ENCODE results near the gene MMGT1.

Gene MMGT1

DNA sequence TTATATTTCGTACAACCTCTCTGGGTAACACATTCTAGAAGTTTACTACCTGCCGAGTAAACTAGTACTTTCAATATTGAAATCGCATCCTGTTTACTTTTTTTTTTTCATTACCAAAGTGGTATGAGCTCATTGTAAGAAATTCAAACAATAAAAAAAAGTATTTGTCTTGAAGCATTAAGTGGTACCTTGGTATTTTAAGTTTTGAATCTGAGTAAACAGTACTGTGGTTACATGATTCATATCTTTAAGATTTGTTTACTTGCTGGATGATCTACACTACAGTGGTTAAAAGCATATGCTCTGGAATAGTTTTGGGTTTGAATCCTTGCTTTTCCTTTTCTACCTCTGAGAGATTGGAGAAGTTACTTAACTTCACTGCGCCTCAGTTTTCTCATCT is 3.8 kb upstream of the MMGT1 start:
- no peak for TF ChIP-seq ZFX (IDR thresholded peaks at IDR 0.05; ENCODE audit: borderline replicate concordance)
- TF ChIP-seq CTCF (IDR thresholded peaks at IDR 0.05): no peak
- peak overlapping the region; percentile 46 for H3K27ac ChIP-seq

- TF ChIP-seq ZFX (IDR thresholded peaks at IDR 0.05; ENCODE audit: borderline replicate concordance): no peak
These were observed 1.6 kb upstream of the MMGT1 start for GRCh38 chrX:135975421-135975820.

DNA sequence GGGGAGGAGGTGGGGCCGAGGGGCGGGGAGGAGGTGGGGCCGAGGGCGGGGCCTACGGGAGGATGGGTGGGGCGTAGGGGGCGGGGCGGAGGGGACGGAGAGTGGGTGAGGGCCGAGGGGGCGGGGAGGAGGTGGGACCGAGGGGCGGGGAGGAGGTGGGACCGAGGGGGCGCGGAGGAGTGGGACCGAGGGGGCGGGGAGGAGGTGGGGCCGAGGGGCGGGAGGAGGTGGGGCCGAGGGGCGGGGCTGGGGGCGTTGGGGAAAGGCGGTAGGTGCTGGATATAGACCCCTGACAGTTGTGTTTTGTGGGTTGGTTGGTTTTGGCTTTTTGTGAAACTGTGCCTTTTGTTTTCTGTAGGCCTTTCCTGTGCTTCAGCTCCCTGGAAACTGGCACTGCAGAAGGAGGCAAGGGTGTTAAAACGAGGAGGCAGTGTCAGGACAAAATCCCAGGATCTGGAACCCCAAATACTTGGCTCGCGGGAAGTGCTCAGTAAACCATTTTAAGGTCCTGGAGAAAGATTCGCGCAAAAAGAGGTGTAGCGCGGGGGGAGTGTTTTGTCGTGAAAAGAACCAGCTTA is 580 bp upstream of the MMGT1 start:
- TF ChIP-seq CTCF (IDR thresholded peaks at IDR 0.05) (no peak), ZFX (IDR thresholded peaks at IDR 0.05; ENCODE audit: borderline replicate concordance) (no peak)
- no peak overlapping the region for H3K27ac ChIP-seq

More at GRCh38 chrX:135975421-135975820, 1.6 kb upstream of the MMGT1 start:
- H3K27ac ChIP-seq: no peak overlapping the region

GRCh38 chrX:135973025-135973547 is 702 bp downstream of the MMGT1 start:
- peak overlapping the region; percentile 83 for H3K27ac ChIP-seq
- TF ChIP-seq ZFX (IDR thresholded peaks at IDR 0.05; ENCODE audit: borderline replicate concordance): no peak
- TF ChIP-seq CTCF (IDR thresholded peaks at IDR 0.05): peak; percentile 17

- no peak for TF ChIP-seq CTCF (IDR thresholded peaks at IDR 0.05)
- H3K27ac ChIP-seq: no peak overlapping the region
These were observed 22.5 kb downstream of the MMGT1 start for GRCh38 chrX:135951291-135951690.

GRCh38 chrX:135944486-135944885 is 29.3 kb downstream of the MMGT1 start:
- TF ChIP-seq ZFX (IDR thresholded peaks at IDR 0.05; ENCODE audit: borderline replicate concordance) (no peak), CTCF (IDR thresholded peaks at IDR 0.05) (no peak)
- no peak overlapping the region for H3K27ac ChIP-seq

- TF ChIP-seq ZFX (IDR thresholded peaks at IDR 0.05; ENCODE audit: borderline replicate concordance): no peak
- peak; percentile 76 for TF ChIP-seq CTCF (IDR thresholded peaks at IDR 0.05)
- no peak overlapping the region for H3K27ac ChIP-seq
These were observed 41.9 kb downstream of the MMGT1 start for GRCh38 chrX:135931644-135932487.
